GM12878 (cell line): ENCODE results near the gene NUFIP1. TPM values are rescaled to one million over a fixed set of nuclear protein-coding genes. Genes with fewer than 3 reads are reported as not detected.

ENCODE experiments used
- BRCA1 ChIP-seq: IDR thresholded peaks from 2 replicates; pipeline ENCODE4 v1.6.1; 2011; ENCODE audit warnings: low read depth, low read length, improper control_type of control experiment
- CHD1 ChIP-seq: IDR thresholded peaks from 2 replicates; pipeline ENCODE4 v1.6.1; 2012; ENCODE audit warnings: low read depth, low read length, improper control_type of control experiment
- CHD4 ChIP-seq: fragments of 200-600 bp; sonication (generic); IDR thresholded peaks from 2 replicates; pipeline ENCODE4 v1.6.1; 2016; ENCODE audit warnings: mild to moderate bottlenecking
- E2F8 ChIP-seq: fragments of 450-650 bp; IDR thresholded peaks from 2 replicates; pipeline ENCODE4 v1.6.1; 2018; ENCODE audit warnings: mild to moderate bottlenecking, low read depth, moderate library complexity; ENCODE audit not compliant: partially characterized antibody
- EED ChIP-seq: sonication (generic); IDR thresholded peaks from 2 replicates; pipeline ENCODE4 v1.6.1; 2016; ENCODE audit warnings: antibody characterized with exemption, low read depth
- FOXK2 ChIP-seq: fragments of 450-650 bp; IDR thresholded peaks from 2 replicates; pipeline ENCODE4 v1.6.1; 2017; ENCODE audit warnings: mild to moderate bottlenecking, moderate library complexity
- FOXM1 ChIP-seq: IDR thresholded peaks from 2 replicates; pipeline ENCODE4 v1.6.1; 2012; ENCODE audit warnings: low read depth, mild to moderate bottlenecking, inconsistent platforms, low read length, moderate library complexity
- HDAC2 ChIP-seq: fragments of 200-600 bp; sonication (generic); IDR thresholded peaks from 2 replicates; pipeline ENCODE4 v1.6.1; 2017
- KAT2A ChIP-seq: conservative IDR thresholded peaks from 2 replicates; pipeline ENCODE4 v1.6.1; 2011; ENCODE audit warnings: low read depth, low read length; ENCODE audit not compliant: control insufficient read depth
- MEF2B ChIP-seq: fragments of 450-650 bp; IDR thresholded peaks from 2 replicates; pipeline ENCODE4 v1.6.1; 2018; ENCODE audit warnings: mild to moderate bottlenecking, moderate library complexity; ENCODE audit not compliant: partially characterized antibody, poor library complexity, severe bottlenecking
- NR2C1 ChIP-seq: fragments of 450-650 bp; IDR thresholded peaks from 2 replicates; pipeline ENCODE4 v1.6.1; 2017; ENCODE audit warnings: antibody characterized with exemption, mild to moderate bottlenecking, moderate library complexity
- NR2C2 ChIP-seq: IDR thresholded peaks from 2 replicates; pipeline ENCODE4 v1.6.1; 2011; ENCODE audit warnings: borderline replicate concordance, low read depth; ENCODE audit not compliant: control insufficient read depth, insufficient read length
- POLR2A ChIP-seq: IDR thresholded peaks from 2 replicates; pipeline ENCODE4 v1.6.1; 2011; ENCODE audit warnings: low read depth, mild to moderate bottlenecking, low read length
- RBBP5 ChIP-seq: fragments of 200-600 bp; sonication (generic); conservative IDR thresholded peaks from 2 replicates; pipeline ENCODE4 v1.6.1; 2016
- RELA ChIP-seq: fragments of 450-650 bp; IDR thresholded peaks from 2 replicates; pipeline ENCODE4 v1.8.0; 2014; ENCODE audit warnings: borderline replicate concordance; ENCODE audit not compliant: partially characterized antibody
- RFX5 ChIP-seq: IDR thresholded peaks from 2 replicates; pipeline ENCODE4 v1.6.1; 2011; ENCODE audit warnings: low read depth, low read length, improper control_type of control experiment
- SIX5 ChIP-seq: IDR thresholded peaks from 2 replicates; pipeline ENCODE4 v1.6.1; 2011; ENCODE audit warnings: mild to moderate bottlenecking, low read depth, low read length, moderate library complexity; ENCODE audit not compliant: severe bottlenecking
- SMC3 ChIP-seq: IDR thresholded peaks from 2 replicates; pipeline ENCODE4 v1.6.1; 2011; ENCODE audit warnings: low read length, improper control_type of control experiment, borderline replicate concordance
- SP1 ChIP-seq: IDR thresholded peaks from one replicate; pipeline ENCODE4 v1.6.1; 2011; ENCODE audit warnings: low read depth, low read length
- TAF1 ChIP-seq: IDR thresholded peaks from 2 replicates; pipeline ENCODE4 v1.6.1; 2011; ENCODE audit warnings: mild to moderate bottlenecking, low read depth, low read length, borderline replicate concordance
- YY1 ChIP-seq: IDR thresholded peaks from 2 replicates; pipeline ENCODE4 v1.6.1; 2011; ENCODE audit warnings: low read depth, mild to moderate bottlenecking, low read length
- ZBED1 ChIP-seq: IDR thresholded peaks from 2 replicates; pipeline ENCODE4 v1.6.1; 2016; ENCODE audit warnings: borderline replicate concordance
- ZNF274 ChIP-seq: IDR thresholded peaks from one replicate; pipeline ENCODE4 v1.8.0; 2011; ENCODE audit not compliant: insufficient read length, insufficient read depth
- polyA plus RNA-seq, 11 experiments: library from polyadenylated mRNA; depleted of rRNA in 4 of 11; unstranded in 6 of 11; stranded (reverse) in 5 of 11; fragments of >200 nt; fragmentation: Nextera tagmentation in 4 of 11; fragmentation: Illumina TruSeq in 1 of 11; extraction: Ambion mirVana in 4 of 11; extraction: Trizol in 1 of 11; gene quantifications; 1 replicate in 1 of 11; 2 replicates in 10 of 11; pipeline versions ENCODE4 v1.2.1 to v1.2.3, GENCODE V29; 2011 to 2016; ENCODE audit warnings: inconsistent platforms in 2 of 11, missing spikeins in 2 of 11, low read depth in 1 of 11
- total RNA-seq, 4 experiments: library from RNA; depleted of rRNA in 3 of 4; stranded (reverse); fragments of >200 nt in 3 of 4; fragmentation: Illumina TruSeq in 1 of 4; extraction: Trizol in 1 of 4; gene quantifications; 2 replicates each; pipeline versions ENCODE4 v1.2.1 to v1.2.3, GENCODE V29; 2013 to 2021
- TF ChIP-seq, protein P1 (sequence below): fragments of 450-650 bp; IDR thresholded peaks from 2 replicates; pipeline ENCODE4 v1.6.1; 2018; ENCODE audit warnings: borderline replicate concordance, mild to moderate bottlenecking; ENCODE audit not compliant: partially characterized antibody
- TF ChIP-seq, protein P2 (sequence below): fragments of 450-650 bp; IDR thresholded peaks from 2 replicates; pipeline ENCODE4 v1.6.1; 2014; ENCODE audit warnings: mild to moderate bottlenecking

NUFIP1 gene
- total and polyA plus RNA-seq, 10 of the 15 experiments (the other 5 are each of a cell fraction or from before 2014, with no cell fraction given) = 2.5 to 11.2 (median 7.0) TPM

DNA sequence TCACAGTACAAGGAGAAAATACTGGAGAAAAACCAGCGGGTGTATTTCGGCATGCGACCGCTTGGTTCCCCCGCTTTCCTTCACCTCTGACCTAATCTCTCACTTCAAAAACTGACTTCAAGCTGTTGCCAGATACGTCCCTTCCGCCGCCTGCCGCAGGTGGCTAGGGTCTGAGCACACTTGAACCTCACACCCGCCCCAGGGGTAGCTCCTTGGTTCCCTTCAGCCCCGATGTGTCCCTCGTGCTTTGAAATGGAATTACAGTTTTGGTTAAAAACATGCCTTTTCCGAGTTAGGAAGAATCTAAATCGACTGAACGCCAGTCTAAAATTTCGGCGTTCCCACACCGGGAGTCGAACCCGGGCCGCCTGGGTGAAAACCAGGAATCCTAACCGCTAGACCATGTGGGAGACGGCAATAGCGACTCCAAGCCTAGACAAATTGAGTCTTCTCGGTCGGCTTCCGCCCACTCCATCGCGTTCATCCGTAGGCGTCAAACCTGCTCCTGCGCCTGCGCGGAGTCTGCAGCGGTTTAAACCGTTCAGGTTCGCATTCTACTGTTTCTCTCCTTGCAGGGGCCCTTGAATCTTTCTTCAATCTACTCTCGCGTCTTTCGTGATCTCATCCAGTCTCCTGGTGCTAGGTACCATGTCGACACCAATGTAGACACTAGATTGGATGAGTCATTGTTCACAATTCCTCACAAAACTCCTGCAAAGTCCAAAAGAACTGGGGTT is 71.5 kb downstream of the NUFIP1 start (continued):
- TF ChIP-seq RFX5 (no peak), E2F8 (no peak), SIX5 (peak; percentile 33), ZNF274 (no peak), RBBP5 (no peak), ZBED1 (peak; percentile 67; the same call in 1 of the 2 replicates), MEF2B (peak; percentile 89), POLR2A (peak; percentile 64; the same call in 1 of the 2 replicates), CHD4 (no peak), TAF1 (peak; percentile 44; the same call in 1 of the 2 replicates), CHD1 (no peak), NR2C2 (no peak), HDAC2 (0 out of 2 replicates have a peak, but pooled peaks have one; percentile 49), SP1 (no peak), BRCA1 (peak; percentile 12; the same call in 1 of the 2 replicates), RELA (peak; percentile 84), KAT2A (no peak), YY1 (peak; percentile 83), FOXK2 (peak; percentile 62), FOXM1 (peak; percentile 56; the same call in 1 of the 2 replicates), SMC3 (no peak), NR2C1 (peak; percentile 72; the same call in 1 of the 2 replicates), EED (peak; percentile 99)
- TF ChIP-seq, protein P1, sequence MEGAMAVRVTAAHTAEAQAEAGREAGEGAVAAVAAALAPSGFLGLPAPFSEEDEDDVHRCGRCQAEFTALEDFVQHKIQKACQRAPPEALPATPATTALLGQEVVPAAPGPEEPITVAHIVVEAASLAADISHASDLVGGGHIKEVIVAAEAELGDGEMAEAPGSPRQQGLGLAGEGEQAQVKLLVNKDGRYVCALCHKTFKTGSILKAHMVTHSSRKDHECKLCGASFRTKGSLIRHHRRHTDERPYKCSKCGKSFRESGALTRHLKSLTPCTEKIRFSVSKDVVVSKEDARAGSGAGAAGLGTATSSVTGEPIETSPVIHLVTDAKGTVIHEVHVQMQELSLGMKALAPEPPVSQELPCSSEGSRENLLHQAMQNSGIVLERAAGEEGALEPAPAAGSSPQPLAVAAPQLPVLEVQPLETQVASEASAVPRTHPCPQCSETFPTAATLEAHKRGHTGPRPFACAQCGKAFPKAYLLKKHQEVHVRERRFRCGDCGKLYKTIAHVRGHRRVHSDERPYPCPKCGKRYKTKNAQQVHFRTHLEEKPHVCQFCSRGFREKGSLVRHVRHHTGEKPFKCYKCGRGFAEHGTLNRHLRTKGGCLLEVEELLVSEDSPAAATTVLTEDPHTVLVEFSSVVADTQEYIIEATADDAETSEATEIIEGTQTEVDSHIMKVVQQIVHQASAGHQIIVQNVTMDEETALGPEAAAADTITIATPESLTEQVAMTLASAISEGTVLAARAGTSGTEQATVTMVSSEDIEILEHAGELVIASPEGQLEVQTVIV = peak; percentile 23
- TF ChIP-seq, protein P2, sequence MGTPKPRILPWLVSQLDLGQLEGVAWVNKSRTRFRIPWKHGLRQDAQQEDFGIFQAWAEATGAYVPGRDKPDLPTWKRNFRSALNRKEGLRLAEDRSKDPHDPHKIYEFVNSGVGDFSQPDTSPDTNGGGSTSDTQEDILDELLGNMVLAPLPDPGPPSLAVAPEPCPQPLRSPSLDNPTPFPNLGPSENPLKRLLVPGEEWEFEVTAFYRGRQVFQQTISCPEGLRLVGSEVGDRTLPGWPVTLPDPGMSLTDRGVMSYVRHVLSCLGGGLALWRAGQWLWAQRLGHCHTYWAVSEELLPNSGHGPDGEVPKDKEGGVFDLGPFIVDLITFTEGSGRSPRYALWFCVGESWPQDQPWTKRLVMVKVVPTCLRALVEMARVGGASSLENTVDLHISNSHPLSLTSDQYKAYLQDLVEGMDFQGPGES = peak; percentile 50; the same call in 1 of the 2 replicates
